Testis (tissue), 2 donors: ENCODE data around the gene CELF4.

Source experiments
- CTCF ChIP-seq, 3 experiments: fragments of 450-650 bp in 2 of 3; fragments of 200-600 bp in 1 of 3; sonication (generic) in 1 of 3; IDR thresholded peaks; one replicate each; pipeline ENCODE4 v1.5.1; 2016 to 2019; ENCODE audit warnings: antibody characterized with exemption in 3 of 3, mild to moderate bottlenecking in 2 of 3, moderate library complexity in 1 of 3
- POLR2A ChIP-seq: fragments of 450-650 bp; IDR thresholded peaks from one replicate; pipeline ENCODE4 v1.6.1; 2017; ENCODE audit warnings: antibody characterized with exemption, mild to moderate bottlenecking, moderate library complexity

GRCh38 chr18:37318360-37319355 is 246.9 kb downstream of the CELF4 start:
- no peak for TF ChIP-seq CTCF (IDR thresholded peaks at IDR 0.05)
- no peak for TF ChIP-seq POLR2A
